Measurements from ENCODE around the gene ZCCHC14.
"Not testable (repeated sequence)": the region's sequence is repeated elsewhere in the genome, so short reads cannot be mapped to it uniquely, and the experiment has no call there.

ZCCHC14 gene

DNA sequence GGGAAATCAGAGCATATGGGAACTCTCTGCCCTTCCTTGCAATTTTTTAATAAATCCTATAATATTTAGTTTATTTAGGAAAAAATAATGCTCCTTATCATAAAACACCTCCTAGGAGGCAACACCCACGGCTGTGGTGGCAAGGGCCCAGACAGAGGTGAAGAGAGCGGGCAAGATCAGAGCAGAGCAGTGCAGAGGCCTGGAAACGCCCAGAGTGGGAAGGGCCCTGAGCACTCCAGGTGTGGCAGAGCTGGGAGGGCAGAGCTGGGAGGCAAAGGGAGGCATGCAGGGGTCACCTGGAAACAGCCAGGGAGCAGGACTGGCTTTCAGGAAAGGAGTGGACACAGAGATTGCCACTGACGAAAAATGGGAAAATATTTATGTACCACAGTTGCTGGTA lies 126.5 kb downstream of the ZCCHC14 start:
- no peak for DNase-seq (ENCODE audit: low read depth)
- in situ Hi-C loops (cut with HindIII; ENCODE audit: low sequenced_read_pairs) = no loop called here
- no peak overlapping the region for H3K4me3 ChIP-seq (ENCODE audit: low read depth, low read length)
- TF ChIP-seq, protein P1, sequence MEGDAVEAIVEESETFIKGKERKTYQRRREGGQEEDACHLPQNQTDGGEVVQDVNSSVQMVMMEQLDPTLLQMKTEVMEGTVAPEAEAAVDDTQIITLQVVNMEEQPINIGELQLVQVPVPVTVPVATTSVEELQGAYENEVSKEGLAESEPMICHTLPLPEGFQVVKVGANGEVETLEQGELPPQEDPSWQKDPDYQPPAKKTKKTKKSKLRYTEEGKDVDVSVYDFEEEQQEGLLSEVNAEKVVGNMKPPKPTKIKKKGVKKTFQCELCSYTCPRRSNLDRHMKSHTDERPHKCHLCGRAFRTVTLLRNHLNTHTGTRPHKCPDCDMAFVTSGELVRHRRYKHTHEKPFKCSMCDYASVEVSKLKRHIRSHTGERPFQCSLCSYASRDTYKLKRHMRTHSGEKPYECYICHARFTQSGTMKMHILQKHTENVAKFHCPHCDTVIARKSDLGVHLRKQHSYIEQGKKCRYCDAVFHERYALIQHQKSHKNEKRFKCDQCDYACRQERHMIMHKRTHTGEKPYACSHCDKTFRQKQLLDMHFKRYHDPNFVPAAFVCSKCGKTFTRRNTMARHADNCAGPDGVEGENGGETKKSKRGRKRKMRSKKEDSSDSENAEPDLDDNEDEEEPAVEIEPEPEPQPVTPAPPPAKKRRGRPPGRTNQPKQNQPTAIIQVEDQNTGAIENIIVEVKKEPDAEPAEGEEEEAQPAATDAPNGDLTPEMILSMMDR (IDR thresholded peaks at IDR 0.05; ENCODE audit: low read depth, low read length, missing control alignments) = no peak

DNA sequence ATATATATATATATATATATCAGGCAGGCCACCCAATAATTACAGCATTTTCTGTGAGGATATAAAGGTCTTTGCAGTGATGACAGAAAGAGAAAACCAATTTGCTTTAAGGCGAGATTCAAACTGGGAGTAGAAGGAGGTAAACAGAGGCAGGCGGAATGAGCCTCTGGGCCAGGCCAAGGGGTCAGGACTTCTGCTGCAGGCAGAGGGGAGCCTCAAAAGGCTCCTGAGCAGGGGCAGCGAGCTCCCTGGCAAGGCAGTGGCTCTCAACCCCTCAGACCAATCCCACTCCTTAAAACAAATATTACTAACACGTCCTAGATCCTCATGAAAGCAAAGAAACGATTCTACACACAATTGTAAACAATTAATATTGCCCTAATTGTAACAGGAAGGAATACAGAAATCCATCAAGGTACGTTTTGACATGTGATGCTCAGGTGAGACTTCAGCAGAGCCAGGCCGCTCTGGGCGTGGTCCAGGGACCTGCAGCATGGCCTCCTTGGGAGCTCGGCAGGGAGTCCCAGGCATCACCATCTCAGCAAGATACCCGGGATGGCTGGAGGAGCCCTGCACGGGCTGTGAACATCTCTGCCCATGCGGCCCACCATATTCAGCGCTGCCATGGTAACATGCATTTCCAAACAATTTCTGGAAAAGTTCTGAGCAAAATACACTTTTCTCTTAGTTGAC lies 127.7 kb downstream of the ZCCHC14 start:
- TF ChIP-seq, protein P1 (IDR thresholded peaks at IDR 0.05; ENCODE audit: low read depth, low read length, missing control alignments) = no peak
- in situ Hi-C loops (cut with HindIII; ENCODE audit: low sequenced_read_pairs) = no loop called here
- DNase-seq (ENCODE audit: low read depth) = no peak

DNA sequence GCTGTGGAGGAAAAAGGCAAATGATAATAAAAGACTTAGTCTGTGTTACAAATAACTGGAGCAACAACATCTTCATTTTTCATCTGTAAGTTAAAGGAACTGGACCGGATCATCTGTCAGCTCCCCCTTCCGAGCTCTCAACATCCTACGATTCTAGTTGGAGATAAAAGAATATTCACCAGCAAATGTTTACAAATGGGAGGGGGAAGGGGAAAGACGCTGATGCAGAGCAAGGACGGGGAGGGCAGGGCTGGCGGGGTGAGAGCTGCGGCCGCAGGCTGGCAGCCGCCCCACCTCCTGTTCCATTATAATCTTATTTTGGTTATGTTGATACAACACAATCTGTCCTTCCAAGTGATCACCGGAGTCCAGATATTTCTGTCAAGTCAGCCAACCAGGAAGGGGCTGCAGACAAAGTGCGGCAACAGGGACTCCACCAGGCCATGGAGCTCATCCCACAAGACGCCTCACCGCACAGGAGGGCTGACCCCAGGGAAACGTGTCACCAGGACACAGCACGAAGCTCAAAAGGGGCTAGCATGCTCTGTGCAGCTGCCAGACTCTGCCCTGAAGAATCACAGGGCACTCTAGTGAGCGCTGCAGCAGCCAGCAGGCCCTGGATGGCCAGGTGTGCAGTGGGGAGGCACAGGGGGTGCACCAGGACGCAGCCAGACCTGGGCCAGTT lies 128.9 kb downstream of the ZCCHC14 start:
- no peak overlapping the region for H3K4me3 ChIP-seq (ENCODE audit: low read depth, low read length)
- DNase-seq (ENCODE audit: low read depth) = no peak
- in situ Hi-C loops (cut with HindIII; ENCODE audit: low sequenced_read_pairs) = no loop called here
- TF ChIP-seq, protein P1 (IDR thresholded peaks at IDR 0.05; ENCODE audit: low read depth, low read length, missing control alignments) = no peak

More for the DNA sequence above, 127.7 kb downstream of the ZCCHC14 start:
- no peak overlapping the region for H3K4me3 ChIP-seq (ENCODE audit: low read depth, low read length)

DNA sequence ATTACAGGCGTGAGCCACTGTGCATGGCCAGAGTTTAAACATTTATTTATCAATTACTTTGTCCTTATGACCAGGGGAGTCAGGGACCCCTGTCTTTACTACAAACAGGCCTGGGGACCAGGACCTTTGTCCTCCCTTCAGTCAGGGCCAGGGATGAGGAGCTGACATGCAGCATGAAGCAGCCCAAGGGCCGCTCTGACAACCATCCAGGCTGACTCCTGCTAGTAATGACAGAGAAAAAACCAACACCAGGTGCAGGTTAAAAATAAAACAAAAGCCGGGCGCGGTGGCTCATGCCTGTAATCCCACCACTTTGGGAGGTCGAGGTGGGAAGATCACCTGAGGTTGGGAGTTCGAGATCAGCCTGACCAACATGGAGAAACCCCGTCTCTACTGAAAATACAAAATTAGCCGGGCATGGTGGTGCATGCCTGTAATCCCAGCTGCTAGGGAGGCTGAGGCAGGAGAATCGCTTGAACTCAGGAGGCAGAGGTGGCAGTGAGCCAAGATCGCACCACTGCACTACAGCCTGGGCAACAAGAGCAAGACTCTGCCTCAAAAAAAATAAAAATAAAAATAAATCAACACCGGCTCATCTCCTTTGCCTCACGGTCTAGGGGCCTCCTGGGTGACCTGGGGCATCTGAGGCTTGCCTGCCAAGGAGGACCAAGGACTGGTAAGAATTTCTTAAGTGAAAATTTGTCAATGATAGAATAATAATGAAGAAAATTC lies 129.8 kb downstream of the ZCCHC14 start:
- in situ Hi-C loops (cut with HindIII; ENCODE audit: low sequenced_read_pairs); H3K4me3 ChIP-seq (ENCODE audit: low read depth, low read length); DNase-seq (ENCODE audit: low read depth): not testable (repeated sequence)

DNA sequence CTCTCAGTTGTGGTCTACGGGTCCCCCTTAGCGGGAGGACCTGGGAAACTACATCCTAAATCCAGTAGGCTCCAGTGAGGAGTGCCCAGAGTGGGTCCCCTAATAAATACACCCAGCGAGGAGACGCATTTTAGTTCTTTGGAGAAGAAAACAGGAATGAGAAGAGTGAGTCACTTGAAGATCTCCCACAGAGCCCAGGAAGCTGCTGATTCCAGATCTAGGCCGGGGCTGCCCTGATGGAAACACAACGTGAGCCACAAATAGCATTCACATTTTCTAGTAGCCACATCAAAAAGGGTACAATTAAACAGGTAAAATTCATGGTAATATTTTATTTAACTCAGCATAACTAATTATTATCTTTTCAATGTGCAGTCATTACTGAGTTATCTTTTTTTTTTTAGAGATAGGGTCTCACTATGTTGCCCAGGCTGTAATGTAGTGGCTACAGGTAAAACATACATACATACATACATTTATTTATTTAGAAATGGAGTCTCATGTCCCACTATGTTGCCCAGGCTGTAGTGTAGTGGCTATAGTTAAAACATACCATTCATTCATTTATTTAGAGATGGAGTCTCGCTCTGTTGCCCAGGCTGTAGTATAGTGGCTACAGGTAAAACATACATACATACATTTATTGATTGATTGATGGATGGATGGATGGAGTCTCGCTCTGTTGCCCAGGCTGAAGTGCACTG lies 130.8 kb downstream of the ZCCHC14 start:
- DNase-seq (ENCODE audit: low read depth) = peak; percentile 32
- H3K4me3 ChIP-seq (ENCODE audit: low read depth, low read length) = no peak overlapping the region
- TF ChIP-seq, protein P1 (IDR thresholded peaks at IDR 0.05; ENCODE audit: low read depth, low read length, missing control alignments) = no peak
- in situ Hi-C loops (cut with HindIII; ENCODE audit: low sequenced_read_pairs) = no loop called here

DNA sequence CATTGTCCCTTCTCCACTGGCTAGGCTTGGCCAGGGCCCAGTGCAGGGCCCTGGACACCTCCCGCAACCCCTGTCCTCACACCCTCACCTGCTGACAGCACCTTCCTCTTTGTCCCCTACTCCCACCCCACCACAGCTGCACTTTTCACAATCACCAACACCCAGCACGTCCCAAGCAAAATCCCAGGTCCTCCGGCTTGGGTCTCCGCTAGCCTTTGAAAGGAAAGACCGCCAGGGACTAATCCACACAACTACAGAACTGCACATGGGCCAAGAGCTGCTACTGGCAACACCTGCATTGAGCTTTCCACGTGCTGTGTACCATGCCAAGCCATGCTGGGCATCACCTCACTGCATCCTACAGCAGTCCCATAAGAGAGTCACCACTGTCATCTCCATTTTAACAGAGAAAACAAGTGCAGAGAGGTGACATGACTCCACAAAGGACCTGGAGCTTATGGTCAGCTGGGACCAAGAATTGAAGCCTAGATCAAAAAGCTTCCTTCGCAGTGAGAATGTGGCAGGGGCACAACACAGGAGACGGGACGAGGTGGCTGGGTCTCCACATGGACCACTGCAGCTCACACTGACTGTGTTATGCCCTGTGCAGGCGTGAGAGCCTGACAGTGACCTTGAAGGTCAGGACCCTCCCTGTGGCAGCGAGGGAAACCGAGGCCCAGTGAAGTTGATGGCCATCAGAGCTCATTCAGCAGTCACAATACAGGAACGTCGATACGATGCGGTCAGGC lies 131.8 kb downstream of the ZCCHC14 start:
- in situ Hi-C loops (cut with HindIII; ENCODE audit: low sequenced_read_pairs) = no loop called here
- TF ChIP-seq, protein P1 (IDR thresholded peaks at IDR 0.05; ENCODE audit: low read depth, low read length, missing control alignments) = no peak
- no peak overlapping the region for H3K4me3 ChIP-seq (ENCODE audit: low read depth, low read length)
- no peak for DNase-seq (ENCODE audit: low read depth)
